Measurements from ENCODE around the gene TMSB15C.

DNA sequence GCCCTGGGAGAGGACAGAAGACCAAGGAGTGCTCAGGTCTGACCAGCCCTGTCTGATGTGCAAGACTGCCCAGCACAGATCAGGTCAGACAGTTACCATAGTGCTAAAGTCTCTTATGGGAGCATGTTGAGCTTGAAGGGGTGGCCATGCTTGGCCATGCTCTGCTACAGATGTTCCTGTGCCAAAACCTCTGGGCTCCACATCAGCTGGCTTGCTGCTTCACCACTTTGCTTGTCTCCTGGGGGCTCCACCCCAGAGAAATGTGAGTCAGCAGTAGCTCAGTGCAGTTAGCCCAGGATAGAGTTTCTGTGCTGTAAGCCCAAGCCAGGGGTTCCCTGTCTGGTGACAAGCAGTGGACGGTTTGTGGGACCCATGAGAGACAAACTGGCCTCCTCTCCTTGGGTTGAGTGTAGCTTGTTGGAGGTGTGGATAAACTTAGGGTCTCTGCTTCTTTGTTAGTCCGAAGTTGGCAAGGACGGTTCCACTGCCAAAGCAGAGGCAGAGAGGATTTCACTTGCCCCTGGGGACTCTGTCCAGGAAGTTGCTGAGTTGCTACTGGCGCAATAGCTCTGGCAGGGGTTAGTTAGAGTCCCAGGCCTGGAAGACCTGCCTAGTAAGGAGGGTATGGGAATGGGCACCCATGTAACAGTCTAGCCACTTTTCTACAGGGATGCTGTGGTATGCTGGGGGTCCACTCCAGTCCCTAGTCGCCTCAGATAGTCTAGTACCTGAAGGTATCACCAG, 8.7 kb upstream of the TMSB15C start:
- TF ChIP-seq, protein P1, sequence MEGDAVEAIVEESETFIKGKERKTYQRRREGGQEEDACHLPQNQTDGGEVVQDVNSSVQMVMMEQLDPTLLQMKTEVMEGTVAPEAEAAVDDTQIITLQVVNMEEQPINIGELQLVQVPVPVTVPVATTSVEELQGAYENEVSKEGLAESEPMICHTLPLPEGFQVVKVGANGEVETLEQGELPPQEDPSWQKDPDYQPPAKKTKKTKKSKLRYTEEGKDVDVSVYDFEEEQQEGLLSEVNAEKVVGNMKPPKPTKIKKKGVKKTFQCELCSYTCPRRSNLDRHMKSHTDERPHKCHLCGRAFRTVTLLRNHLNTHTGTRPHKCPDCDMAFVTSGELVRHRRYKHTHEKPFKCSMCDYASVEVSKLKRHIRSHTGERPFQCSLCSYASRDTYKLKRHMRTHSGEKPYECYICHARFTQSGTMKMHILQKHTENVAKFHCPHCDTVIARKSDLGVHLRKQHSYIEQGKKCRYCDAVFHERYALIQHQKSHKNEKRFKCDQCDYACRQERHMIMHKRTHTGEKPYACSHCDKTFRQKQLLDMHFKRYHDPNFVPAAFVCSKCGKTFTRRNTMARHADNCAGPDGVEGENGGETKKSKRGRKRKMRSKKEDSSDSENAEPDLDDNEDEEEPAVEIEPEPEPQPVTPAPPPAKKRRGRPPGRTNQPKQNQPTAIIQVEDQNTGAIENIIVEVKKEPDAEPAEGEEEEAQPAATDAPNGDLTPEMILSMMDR (IDR thresholded peaks at IDR 0.05; ENCODE audit: insufficient read depth, low read depth, low read length), result no peak
- no peak for TF ChIP-seq EZH2 (IDR thresholded peaks at IDR 0.05; ENCODE audit: insufficient read depth, low read length)

Measured in astrocyte (in vitro differentiated cells and primary cell).